Measurements from ENCODE around the gene IGFBP1. TPM values are rescaled to one million over a fixed set of nuclear protein-coding genes. Genes with fewer than 3 reads are reported as not detected.

Gene IGFBP1
- 0.15 TPM in 1 of 2 replicates, not detected in the other for total RNA-seq

DNA sequence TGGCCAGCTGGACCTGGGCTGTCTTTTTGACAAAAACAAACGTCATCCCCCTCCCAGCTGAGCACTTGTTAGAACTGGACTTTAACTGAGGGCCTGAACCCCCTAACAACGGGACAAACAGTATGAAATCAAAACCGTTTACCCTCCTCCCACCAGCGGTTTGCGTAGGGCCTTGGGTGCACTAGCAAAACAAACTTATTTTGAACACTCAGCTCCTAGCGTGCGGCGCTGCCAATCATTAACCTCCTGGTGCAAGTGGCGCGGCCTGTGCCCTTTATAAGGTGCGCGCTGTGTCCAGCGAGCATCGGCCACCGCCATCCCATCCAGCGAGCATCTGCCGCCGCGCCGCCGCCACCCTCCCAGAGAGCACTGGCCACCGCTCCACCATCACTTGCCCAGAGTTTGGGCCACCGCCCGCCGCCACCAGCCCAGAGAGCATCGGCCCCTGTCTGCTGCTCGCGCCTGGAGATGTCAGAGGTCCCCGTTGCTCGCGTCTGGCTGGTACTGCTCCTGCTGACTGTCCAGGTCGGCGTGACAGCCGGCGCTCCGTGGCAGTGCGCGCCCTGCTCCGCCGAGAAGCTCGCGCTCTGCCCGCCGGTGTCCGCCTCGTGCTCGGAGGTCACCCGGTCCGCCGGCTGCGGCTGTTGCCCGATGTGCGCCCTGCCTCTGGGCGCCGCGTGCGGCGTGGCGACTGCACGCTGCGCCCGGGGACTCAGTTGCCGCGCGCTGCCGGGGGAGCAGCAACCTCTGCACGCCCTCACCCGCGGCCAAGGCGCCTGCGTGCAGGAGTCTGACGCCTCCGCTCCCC is at the start of gene IGFBP1:
Gene IGFBP1, plus strand, starts transcription at position 304 of the 808 bp plus-strand sequence. Its CDS starts 165 bp downstream, at position 469.

DNA sequence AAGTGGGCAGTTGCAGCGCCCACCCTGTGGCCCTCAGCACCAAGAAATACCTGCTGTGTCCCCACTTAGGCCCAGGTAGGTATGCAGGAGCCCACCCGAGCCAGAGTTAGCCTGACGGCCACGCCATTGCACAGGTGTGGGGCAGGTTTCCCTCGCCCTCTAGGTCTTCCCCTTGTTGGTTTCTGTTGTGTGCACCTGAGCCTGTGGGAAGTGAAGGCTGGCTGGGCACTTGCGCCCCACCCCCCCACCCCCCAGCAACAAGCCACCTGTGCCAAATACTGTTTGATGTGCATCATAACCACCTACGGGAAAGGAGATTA is 15.3 kb upstream of the IGFBP1 start, which contains the start of gene CCDC201:
Gene CCDC201, minus strand, starts transcription at position 48 of the 320 bp plus-strand sequence. CDS start 75 bp downstream, outside the sequence.

DNA sequence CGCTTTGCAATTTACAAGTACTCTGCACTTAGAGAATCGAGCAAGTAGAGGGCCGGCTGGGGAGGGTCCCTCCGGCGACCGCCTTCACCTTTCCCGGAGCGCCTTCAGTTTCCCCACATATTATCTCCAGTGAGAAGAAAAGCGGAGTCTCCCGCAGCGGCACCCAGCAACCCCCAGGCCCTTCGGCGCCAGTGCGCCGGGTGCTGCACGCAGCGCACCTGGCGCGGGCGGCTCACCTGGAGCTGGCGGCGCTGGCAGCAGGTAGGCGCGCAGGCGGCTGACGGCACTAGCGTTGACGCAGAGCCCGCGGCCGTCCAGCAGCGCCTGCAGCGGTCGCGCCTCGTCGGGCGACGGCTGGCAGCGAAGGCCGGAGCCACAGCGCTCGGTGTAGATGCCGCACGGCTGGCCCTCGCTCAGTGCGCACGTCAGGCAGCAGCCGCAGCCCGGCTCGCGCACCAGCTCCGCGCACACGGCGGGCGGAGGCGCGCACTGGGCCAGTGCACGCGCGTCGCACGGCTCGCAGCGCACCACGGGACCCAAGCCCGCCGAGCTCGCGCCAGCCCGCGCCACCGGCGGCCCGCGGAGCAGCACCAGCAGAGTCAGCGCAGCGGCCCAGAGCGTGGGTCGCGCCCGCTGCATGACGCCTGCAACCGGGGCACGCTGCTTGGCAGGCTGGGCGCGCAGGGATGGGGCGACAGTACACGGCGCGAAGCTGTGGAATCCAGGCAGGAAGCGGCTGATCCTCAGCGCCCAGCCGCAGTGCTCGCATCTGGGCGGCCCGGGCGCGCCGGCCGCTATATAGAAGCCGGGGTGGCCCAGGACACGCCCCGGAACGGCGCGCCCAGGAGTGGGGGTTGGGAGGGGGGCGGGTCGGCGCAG is 32.5 kb downstream of the IGFBP1 start, which contains the start of gene IGFBP3:
Gene IGFBP3, minus strand, starts transcription at position 771 of the 879 bp plus-strand sequence. Its CDS starts 132 bp downstream, at position 639.

Other genes with a start within 250 kb of the IGFBP1 start
- gene CCDC201, start 15.4 kb upstream of the IGFBP1 start, total RNA-seq: not detected in 2 replicates
- 5.3 and 17.9 TPM in 2 replicates for gene IGFBP3, start 32.8 kb downstream of the IGFBP1 start, total RNA-seq

Measured in epithelial cell of umbilical artery (primary cell).